Upper lobe of left lung (tissue), 4 donors: ENCODE data around the gene ROR2.

Experiments used
- CTCF ChIP-seq, 6 experiments: fragments of 450-650 bp in 4 of 6; fragments of 200-600 bp in 2 of 6; sonication (generic) in 2 of 6; IDR thresholded peaks; one replicate each; pipeline ENCODE4 v1.5.1; 2016 to 2019; ENCODE audit warnings: antibody characterized with exemption in 6 of 6
- EP300 ChIP-seq, 4 donors: sonication (generic); formaldehyde crosslinking; IDR thresholded peaks; one replicate each; pipeline ENCODE4 v1.5.1; 2017; ENCODE audit warnings: antibody characterized with exemption in 4 of 4, control low read depth in 2 of 4

GRCh38 chr9:91921371-91921770, 28.7 kb downstream of the ROR2 start:
- TF ChIP-seq EP300 (IDR thresholded peaks at IDR 0.05) (no peak), CTCF (IDR thresholded peaks at IDR 0.05) (no peak)
